ENCODE measurements around the gene CD3G.
A peak's percentile ranks its signal among the peaks of the same experiment; 100 is the strongest.

CD3G gene

GRCh38 chr11:118328745-118329144, 15.4 kb upstream of the CD3G start:
- DNase-seq = no peak

- no peak for DNase-seq
These were observed 9.4 kb upstream of the CD3G start for GRCh38 chr11:118334745-118335144.

GRCh38 chr11:118338637-118339061, 5.5 kb upstream of the CD3G start:
- no peak for DNase-seq

- no peak for DNase-seq
These were observed 4.7 kb upstream of the CD3G start for GRCh38 chr11:118339281-118339961.

- DNase-seq = no peak
These were observed 3.7 kb upstream of the CD3G start for GRCh38 chr11:118340449-118340848.

GRCh38 chr11:118341261-118341660, 2.9 kb upstream of the CD3G start:
- DNase-seq = no peak

- DNase-seq = no peak
These were observed 2.2 kb upstream of the CD3G start for GRCh38 chr11:118341815-118342489.

- no peak for DNase-seq
These were observed 1.5 kb upstream of the CD3G start, which contains the start of gene CD3D for GRCh38 chr11:118342503-118343161. Gene CD3D, minus strand, starts transcription at chr11:118342705. Its CDS starts 98 bp downstream, at chr11:118342607.

- no peak for DNase-seq
These were observed 896 bp upstream of the CD3G start for GRCh38 chr11:118343248-118343647.

GRCh38 chr11:118349475-118349874, 5.3 kb downstream of the CD3G start:
- DNase-seq = no peak

GRCh38 chr11:118353084-118353710, 9.1 kb downstream of the CD3G start:
- DNase-seq = no peak

- DNase-seq = no peak
These were observed 13.9 kb downstream of the CD3G start for GRCh38 chr11:118358071-118358470.

GRCh38 chr11:118359295-118359958, 15.3 kb downstream of the CD3G start, which contains the start of gene UBE4A:
Gene UBE4A, plus strand, starts transcription at chr11:118359600. Its CDS starts 5,481 bp downstream, at chr11:118365081.
- DNase-seq = peak; percentile 90

- no peak for DNase-seq
These were observed 20.9 kb downstream of the CD3G start for GRCh38 chr11:118364956-118365615.

GRCh38 chr11:118366287-118366686, 22.1 kb downstream of the CD3G start:
- no peak for DNase-seq

GRCh38 chr11:118370774-118371173, 26.6 kb downstream of the CD3G start:
- DNase-seq = no peak

- no peak for DNase-seq
These were observed 29.1 kb downstream of the CD3G start for GRCh38 chr11:118373263-118373662.

GRCh38 chr11:118373871-118374270, 29.7 kb downstream of the CD3G start:
- no peak for DNase-seq

- no peak for DNase-seq
These were observed 30.6 kb downstream of the CD3G start for GRCh38 chr11:118374729-118375128.

- no peak for DNase-seq
These were observed 31.8 kb downstream of the CD3G start for GRCh38 chr11:118375978-118376377.

- no peak for DNase-seq
These were observed 35.4 kb downstream of the CD3G start for GRCh38 chr11:118379497-118379896.

GRCh38 chr11:118380571-118380970, 36.4 kb downstream of the CD3G start:
- no peak for DNase-seq

All from NCI-H446 treated with DMSO at 0.1 percent for 48 hours (cell line).